Keratinocyte (primary cell): Measurements from ENCODE around the gene CDC42SE2. TPM values are rescaled to one million over a fixed set of nuclear protein-coding genes. Genes with fewer than 3 reads are reported as not detected.

Experiments used
- DNase-seq: peaks from one replicate; pipeline ENCODE4 v3.0.0-alpha.2; 2011; ENCODE audit warnings: low read depth, missing footprints, low spot score
- FAIRE-seq: peaks from 2 replicates; lab custom pipeline; 2011; peaks lifted over from hg19 to GRCh38; lab: Jason Lieb, UNC
- H2AFZ ChIP-seq: 2 replicates; pipeline ENCODE4 v1.6.0; 2012; ENCODE audit warnings: low read length, control low read depth, inconsistent platforms; ENCODE audit not compliant: control insufficient read depth
- H3K27ac ChIP-seq: 2 replicates; pipeline ENCODE4 v1.5.1; 2011; ENCODE audit warnings: low read length; ENCODE audit not compliant: control insufficient read depth, insufficient read depth
- H3K27me3 ChIP-seq: 3 replicates; pipeline ENCODE4 v1.6.0; 2011; ENCODE audit warnings: low read length; ENCODE audit not compliant: control insufficient read depth, insufficient read depth; ENCODE audit errors: extremely low read depth
- H3K36me3 ChIP-seq, 2 experiments: 2 replicates in 1 of 2; 3 replicates in 1 of 2; pipeline ENCODE4 v1.5.1; 2011; ENCODE audit warnings: low read length in 2 of 2, mild to moderate bottlenecking in 1 of 2; ENCODE audit not compliant: control insufficient read depth in 2 of 2, insufficient read depth in 2 of 2; ENCODE audit errors: extremely low read depth in 1 of 2
- H3K4me1 ChIP-seq: 3 replicates; pipeline ENCODE4 v1.5.1; 2011; ENCODE audit warnings: low read length; ENCODE audit not compliant: control insufficient read depth, insufficient read depth; ENCODE audit errors: extremely low read depth
- H3K4me2 ChIP-seq: 3 replicates; pipeline ENCODE4 v1.6.0; 2011; ENCODE audit warnings: low read depth, low read length; ENCODE audit not compliant: control insufficient read depth, insufficient read depth; ENCODE audit errors: extremely low read depth
- H3K4me3 ChIP-seq, 3 experiments: fragments of 200-600 bp in 1 of 3; sonication (generic) in 1 of 3; 2 replicates in 2 of 3; 3 replicates in 1 of 3; pipeline ENCODE4 v1.5.1; 2011 to 2016; ENCODE audit warnings: low read length in 3 of 3, mild to moderate bottlenecking in 3 of 3, control low read depth in 2 of 3, inconsistent platforms in 1 of 3, low read depth in 1 of 3, mixed read lengths in 1 of 3, mixed run types in 1 of 3, moderate library complexity in 1 of 3; ENCODE audit not compliant: control insufficient read depth in 2 of 3, insufficient read depth in 2 of 3; ENCODE audit errors: extremely low read depth in 1 of 3
- H3K79me2 ChIP-seq: 2 replicates; pipeline ENCODE4 v1.6.0; 2012; ENCODE audit warnings: low read length; ENCODE audit not compliant: control insufficient read depth, insufficient read depth
- H3K9ac ChIP-seq: 3 replicates; pipeline ENCODE4 v1.6.0; 2011; ENCODE audit warnings: low read length; ENCODE audit not compliant: control insufficient read depth, insufficient read depth; ENCODE audit errors: extremely low read depth
- H3K9me1 ChIP-seq: 3 replicates; pipeline ENCODE4 v1.6.0; 2011; ENCODE audit warnings: low read length; ENCODE audit not compliant: control insufficient read depth, insufficient read depth; ENCODE audit errors: extremely low read depth
- H3K9me3 ChIP-seq: 2 replicates; pipeline ENCODE4 v1.5.1; 2012; ENCODE audit warnings: low read depth, low read length; ENCODE audit not compliant: control insufficient read depth
- H4K20me1 ChIP-seq: 3 replicates; pipeline ENCODE4 v1.6.0; 2011; ENCODE audit warnings: low read length; ENCODE audit not compliant: control insufficient read depth, insufficient read depth; ENCODE audit errors: extremely low read depth
- EZH2 ChIP-seq: IDR thresholded peaks from one replicate; pipeline ENCODE4 v1.6.1; 2012; ENCODE audit warnings: inconsistent platforms, mild to moderate bottlenecking, low read length, moderate library complexity
- dilution Hi-C: fragments of 300-500 bp; cut with MboI; formaldehyde crosslinking; loops from one replicate; pipeline ENCODE4 v1.7.0; 2020; ENCODE audit warnings: low sequenced_read_pairs; ENCODE audit not compliant: extremely low pct_ligation_motif_present
- polyA plus RNA-seq, 5 experiments: library from polyadenylated mRNA; depleted of rRNA in 3 of 5; stranded (reverse) in 3 of 5; stranded (forward) in 1 of 5; unstranded in 1 of 5; fragments of >200 nt; gene quantifications; 1 replicate in 1 of 5; 2 replicates in 3 of 5; 3 replicates in 1 of 5; pipeline versions ENCODE4 v1.2.1 to v1.2.3, GENCODE V29; 2011 to 2012; ENCODE audit warnings: missing spikeins in 2 of 5, low read depth in 1 of 5, low replicate concordance in 1 of 5
- TF ChIP-seq, protein P1 (sequence below), 3 experiments: IDR thresholded peaks in 1 of 3; conservative IDR thresholded peaks in 1 of 3; optimal IDR thresholded peaks in 1 of 3; 2 replicates in 2 of 3; 3 replicates in 1 of 3; pipeline versions ENCODE3 to v1.5.1; 2011; ENCODE audit warnings: low read length in 3 of 3, mild to moderate bottlenecking in 3 of 3, moderate library complexity in 2 of 3, control low read depth in 1 of 3, inconsistent platforms in 1 of 3; ENCODE audit not compliant: insufficient read depth in 2 of 3; ENCODE audit errors: extremely low read depth in 1 of 3

The CDC42SE2 gene
- polyA plus RNA-seq, 1 donor (not counting 4 experiments of a cell fraction or from before 2014, with no cell fraction given) = 32.5 TPM

DNA sequence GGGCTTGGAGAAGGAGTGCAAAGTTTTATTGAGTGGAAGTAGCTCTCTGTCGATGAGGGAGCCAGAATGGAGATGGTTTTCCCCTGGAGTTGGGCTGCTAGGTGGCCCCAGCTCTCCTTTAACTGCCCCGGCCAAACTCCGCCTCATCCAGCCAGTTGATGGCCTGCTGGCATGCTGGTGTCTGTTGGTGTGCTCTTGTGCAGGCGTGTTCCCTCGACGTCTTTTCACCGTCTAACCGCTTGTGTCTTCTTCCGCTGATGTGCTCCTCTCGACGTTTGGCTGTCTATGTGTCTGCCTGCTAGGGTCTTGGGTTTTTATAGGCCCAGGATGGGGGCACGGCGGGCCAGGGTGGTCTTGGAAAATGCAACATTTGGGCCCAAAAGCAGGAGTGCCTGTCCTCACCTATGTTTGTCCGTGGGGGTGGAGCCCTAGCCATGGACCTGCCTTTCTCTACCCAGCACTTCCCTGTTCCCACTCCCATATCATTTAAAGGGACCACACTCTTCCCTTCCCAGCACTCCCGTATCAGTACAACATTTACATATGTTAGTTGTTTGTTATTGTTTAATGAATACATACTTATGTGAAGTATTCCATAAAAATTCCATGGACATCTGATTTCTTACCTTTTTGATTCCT lies 97.9 kb downstream of the CDC42SE2 start:
- no peak overlapping the region for H3K4me2 ChIP-seq
- H3K27me3 ChIP-seq = no peaks in the 10 kb centered on the region
- H3K9me1 ChIP-seq = no peaks in the 10 kb centered on the region
- no peaks in the 10 kb centered on the region for H3K4me1 ChIP-seq
- peaks cover 24% of the 10 kb centered on the region for H3K79me2 ChIP-seq
- H3K36me3 ChIP-seq = peaks cover 0 to 4% of the 10 kb centered on the region in 2 experiments
- TF ChIP-seq, protein P1, sequence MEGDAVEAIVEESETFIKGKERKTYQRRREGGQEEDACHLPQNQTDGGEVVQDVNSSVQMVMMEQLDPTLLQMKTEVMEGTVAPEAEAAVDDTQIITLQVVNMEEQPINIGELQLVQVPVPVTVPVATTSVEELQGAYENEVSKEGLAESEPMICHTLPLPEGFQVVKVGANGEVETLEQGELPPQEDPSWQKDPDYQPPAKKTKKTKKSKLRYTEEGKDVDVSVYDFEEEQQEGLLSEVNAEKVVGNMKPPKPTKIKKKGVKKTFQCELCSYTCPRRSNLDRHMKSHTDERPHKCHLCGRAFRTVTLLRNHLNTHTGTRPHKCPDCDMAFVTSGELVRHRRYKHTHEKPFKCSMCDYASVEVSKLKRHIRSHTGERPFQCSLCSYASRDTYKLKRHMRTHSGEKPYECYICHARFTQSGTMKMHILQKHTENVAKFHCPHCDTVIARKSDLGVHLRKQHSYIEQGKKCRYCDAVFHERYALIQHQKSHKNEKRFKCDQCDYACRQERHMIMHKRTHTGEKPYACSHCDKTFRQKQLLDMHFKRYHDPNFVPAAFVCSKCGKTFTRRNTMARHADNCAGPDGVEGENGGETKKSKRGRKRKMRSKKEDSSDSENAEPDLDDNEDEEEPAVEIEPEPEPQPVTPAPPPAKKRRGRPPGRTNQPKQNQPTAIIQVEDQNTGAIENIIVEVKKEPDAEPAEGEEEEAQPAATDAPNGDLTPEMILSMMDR (optimal IDR thresholded peaks at IDR 0.05 in 1 of 3, IDR thresholded peaks at IDR 0.05 in 1 of 3, conservative IDR thresholded peaks at IDR 0.05 in 1 of 3; ENCODE audit: extremely low read depth in 1 of 3, insufficient read depth in 2 of 3, low read length in 3 of 3) = no peak
- no peak for DNase-seq
- no peak overlapping the region for H3K27ac ChIP-seq
- no peaks in the 10 kb centered on the region for H4K20me1 ChIP-seq
- no peak overlapping the region for H3K9ac ChIP-seq
- no peak overlapping the region for H3K4me3 ChIP-seq
- no peaks in the 10 kb centered on the region for H3K9me3 ChIP-seq
- no peak for FAIRE-seq
- no peak overlapping the region for H2AFZ ChIP-seq
- dilution Hi-C loops = no loop called here

DNA sequence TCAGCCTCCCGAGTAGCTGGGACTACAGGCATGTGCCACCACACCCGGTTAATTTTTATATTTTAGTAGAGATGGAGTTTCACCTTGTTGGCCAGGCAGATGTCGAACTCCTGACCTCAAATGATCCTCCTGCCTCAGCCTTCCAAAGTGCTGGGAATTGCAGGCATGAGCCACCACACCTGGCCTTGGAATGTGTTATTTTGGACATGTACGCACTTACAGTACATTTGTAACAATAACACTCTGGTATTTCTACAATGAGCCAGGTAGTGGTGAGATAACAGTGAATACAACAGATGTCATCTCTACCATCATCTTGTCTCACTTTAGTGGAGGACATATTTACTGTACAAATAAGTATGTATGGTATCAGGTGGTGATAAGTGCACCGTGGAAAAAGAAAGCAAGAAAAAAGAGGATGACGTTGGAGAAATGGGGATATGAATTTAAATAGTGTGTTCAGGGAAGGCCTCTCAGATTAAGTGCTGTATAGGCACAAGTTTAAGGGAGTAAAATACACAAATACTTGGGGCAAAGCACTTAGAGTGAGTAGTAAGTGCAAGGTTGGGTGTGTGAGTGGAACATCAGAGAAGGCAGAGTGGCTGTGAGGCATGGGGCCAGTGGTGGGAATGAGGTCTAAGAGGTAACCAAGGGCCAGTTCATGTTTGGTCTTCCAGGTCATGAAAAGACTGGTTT lies 100.1 kb downstream of the CDC42SE2 start:
- H3K4me2 ChIP-seq = no peak overlapping the region
- H3K27me3 ChIP-seq = no peaks in the 10 kb centered on the region
- no peak overlapping the region for H2AFZ ChIP-seq
- H3K27ac ChIP-seq = no peak overlapping the region
- peaks cover 5% of the 10 kb centered on the region for H3K4me1 ChIP-seq
- H4K20me1 ChIP-seq = no peaks in the 10 kb centered on the region
- H3K9ac ChIP-seq = no peak overlapping the region
- no peaks in the 10 kb centered on the region for H3K9me3 ChIP-seq
- no peaks in the 10 kb centered on the region for H3K9me1 ChIP-seq
- TF ChIP-seq EZH2 = no peak
- TF ChIP-seq, protein P1 (optimal IDR thresholded peaks at IDR 0.05 in 1 of 3, IDR thresholded peaks at IDR 0.05 in 1 of 3, conservative IDR thresholded peaks at IDR 0.05 in 1 of 3; ENCODE audit: extremely low read depth in 1 of 3, insufficient read depth in 2 of 3, low read length in 3 of 3) = no peak
- peaks cover 22% of the 10 kb centered on the region for H3K79me2 ChIP-seq
- H3K36me3 ChIP-seq = peaks cover 0 to 4% of the 10 kb centered on the region in 2 experiments
- dilution Hi-C loops = no loop called here
- FAIRE-seq (no peak), DNase-seq (no peak)
- no peak overlapping the region for H3K4me3 ChIP-seq
